ENCODE data around the gene PLEKHM3. TPM values are rescaled to one million over a fixed set of nuclear protein-coding genes. Genes with fewer than 3 reads are reported as not detected.

Gene PLEKHM3
- total and polyA plus RNA-seq, 2 donors (not counting 3 experiments of a cell fraction or from before 2014, with no cell fraction given) = 3.1 to 9.1 TPM

DNA sequence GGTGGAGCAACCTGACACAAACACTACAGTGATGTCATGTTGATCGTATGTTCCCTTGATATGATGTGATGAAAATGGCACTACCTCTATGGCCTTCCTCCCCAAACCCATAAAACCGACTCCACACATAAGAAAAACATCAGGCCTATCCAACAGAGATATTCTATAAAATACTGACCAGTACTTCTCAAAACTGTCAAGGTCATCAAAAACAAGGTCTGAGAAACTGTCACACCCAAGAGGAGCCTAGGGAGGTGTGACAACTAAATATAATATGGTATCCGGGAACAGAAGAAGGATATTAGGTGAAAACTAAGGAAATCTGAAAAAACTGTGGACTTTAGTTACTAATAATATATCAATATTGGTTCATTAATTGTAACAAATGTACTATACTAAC lies 169.7 kb downstream of the PLEKHM3 start:
- no TSS peak for BruUV-seq (replicated peaks)
- Histone ChIP-seq H3K4me1 (ENCODE audit: control insufficient read depth, extremely low read depth, insufficient read depth, low read length) (no peaks in the 10 kb centered on the region), H3K79me2 (ENCODE audit: control insufficient read depth, insufficient read depth, low read length) (no peaks in the 10 kb centered on the region), H3K36me3 (ENCODE audit: control insufficient read depth in 2 of 2, extremely low read depth in 1 of 2, insufficient read depth in 2 of 2, low read length in 2 of 2) (no peaks in the 10 kb centered on the region), H3K4me2 (ENCODE audit: insufficient read depth, low read length) (no peak overlapping the region), H3K9me1 (replicated peaks; ENCODE audit: control insufficient read depth, extremely low read depth, insufficient read depth, low read length) (no peaks in the 10 kb centered on the region), H3K27ac (ENCODE audit: insufficient read depth, low read depth, low read length) (no peak overlapping the region), H4K20me1 (replicated peaks; ENCODE audit: control insufficient read depth, extremely low read depth, insufficient read depth, low read length) (no peaks in the 10 kb centered on the region), H2AFZ (ENCODE audit: low read depth, low read length) (no peak overlapping the region), H3K9ac (replicated peaks; ENCODE audit: extremely low read depth, insufficient read depth, low read length) (no peak overlapping the region), H3K4me3 (replicated peaks in 1 of 3; ENCODE audit: insufficient read depth in 1 of 3, low read depth in 1 of 3, low read length in 3 of 3) (no peak overlapping the region), H3K9me3 (replicated peaks; ENCODE audit: control insufficient read depth, insufficient read depth, low read length) (no peaks in the 10 kb centered on the region), H3K27me3 (ENCODE audit: control insufficient read depth in 2 of 2, insufficient read depth in 2 of 2, low read length in 2 of 2) (no peaks in the 10 kb centered on the region)
- ChIA-PET POLR2A (no interaction called here), CTCF (no interaction called here)
- no peak for FAIRE-seq
- intact Hi-C loops (cut with micrococcal nuclease) = no loop called here
- dilution Hi-C loops (cut with MboI; ENCODE audit: extremely low pct_ligation_motif_present, low sequenced_read_pairs) = no loop called here
- no peak for DNase-seq (ENCODE audit: low read depth, low spot score)
- TF ChIP-seq, protein P1, sequence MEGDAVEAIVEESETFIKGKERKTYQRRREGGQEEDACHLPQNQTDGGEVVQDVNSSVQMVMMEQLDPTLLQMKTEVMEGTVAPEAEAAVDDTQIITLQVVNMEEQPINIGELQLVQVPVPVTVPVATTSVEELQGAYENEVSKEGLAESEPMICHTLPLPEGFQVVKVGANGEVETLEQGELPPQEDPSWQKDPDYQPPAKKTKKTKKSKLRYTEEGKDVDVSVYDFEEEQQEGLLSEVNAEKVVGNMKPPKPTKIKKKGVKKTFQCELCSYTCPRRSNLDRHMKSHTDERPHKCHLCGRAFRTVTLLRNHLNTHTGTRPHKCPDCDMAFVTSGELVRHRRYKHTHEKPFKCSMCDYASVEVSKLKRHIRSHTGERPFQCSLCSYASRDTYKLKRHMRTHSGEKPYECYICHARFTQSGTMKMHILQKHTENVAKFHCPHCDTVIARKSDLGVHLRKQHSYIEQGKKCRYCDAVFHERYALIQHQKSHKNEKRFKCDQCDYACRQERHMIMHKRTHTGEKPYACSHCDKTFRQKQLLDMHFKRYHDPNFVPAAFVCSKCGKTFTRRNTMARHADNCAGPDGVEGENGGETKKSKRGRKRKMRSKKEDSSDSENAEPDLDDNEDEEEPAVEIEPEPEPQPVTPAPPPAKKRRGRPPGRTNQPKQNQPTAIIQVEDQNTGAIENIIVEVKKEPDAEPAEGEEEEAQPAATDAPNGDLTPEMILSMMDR (IDR thresholded peaks at IDR 0.05; ENCODE audit: extremely low read depth in 1 of 2, insufficient read depth in 1 of 2, low read depth in 1 of 2, low read length in 2 of 2) = no peak
- TF ChIP-seq POLR2AphosphoS5 (IDR thresholded peaks at IDR 0.05; ENCODE audit: insufficient read depth, low read depth, low read length) (no peak), JUN (IDR thresholded peaks at IDR 0.05; ENCODE audit: borderline replicate concordance, insufficient read depth, insufficient read length, low read depth) (no peak), POLR2A (IDR thresholded peaks at IDR 0.05; ENCODE audit: low read depth, low read length) (no peak), MYC (IDR thresholded peaks at IDR 0.05; ENCODE audit: low read depth, low read length) (no peak)
- TF ChIP-seq, protein P2, sequence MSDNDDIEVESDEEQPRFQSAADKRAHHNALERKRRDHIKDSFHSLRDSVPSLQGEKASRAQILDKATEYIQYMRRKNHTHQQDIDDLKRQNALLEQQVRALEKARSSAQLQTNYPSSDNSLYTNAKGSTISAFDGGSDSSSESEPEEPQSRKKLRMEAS (IDR thresholded peaks at IDR 0.05; ENCODE audit: insufficient read depth, insufficient read length) = no peak
